Neural cell (in vitro differentiated cells): ENCODE data around the gene BLVRB. TPM values are rescaled to one million over a fixed set of nuclear protein-coding genes. Genes with fewer than 3 reads are reported as not detected.

Experiments used
- H2AFZ ChIP-seq: fragments of 200-600, 300-800 bp; sonication (generic), shearing (Covaris generic); 2 replicates; pipeline ENCODE4 v1.6.0; 2014; ENCODE audit warnings: low read depth, mild to moderate bottlenecking, antibody characterized with exemption, low read length, moderate library complexity
- H3F3A ChIP-seq: fragments of 200-600 bp; shearing (Covaris generic); 2 replicates; pipeline ENCODE4 v1.6.1; 2016; ENCODE audit warnings: mild to moderate bottlenecking, moderate library complexity, mixed read lengths, antibody characterized with exemption, low read length; ENCODE audit not compliant: insufficient read depth, poor library complexity, severe bottlenecking
- H3K27ac ChIP-seq: fragments of 200-600, 300-800 bp; sonication (generic), shearing (Covaris generic); 2 replicates; pipeline ENCODE4 v1.5.1; 2014; ENCODE audit warnings: mild to moderate bottlenecking, low read length, moderate library complexity
- H3K27me3 ChIP-seq: fragments of 300-800, 200-600 bp; sonication (generic), shearing (Covaris generic); 2 replicates; pipeline ENCODE4 v1.6.0; 2014; ENCODE audit warnings: mild to moderate bottlenecking, low read depth, low read length, moderate library complexity; ENCODE audit not compliant: insufficient read depth
- H3K36me3 ChIP-seq: fragments of 300-800, 200-600 bp; sonication (generic), shearing (Covaris generic); 2 replicates; pipeline ENCODE4 v1.5.1; 2014; ENCODE audit warnings: mild to moderate bottlenecking, antibody characterized with exemption, low read length, moderate library complexity; ENCODE audit not compliant: insufficient read depth
- H3K4me2 ChIP-seq: fragments of 300-800, 200-600 bp; sonication (generic), shearing (Covaris generic); 2 replicates; pipeline ENCODE4 v1.6.0; 2014; ENCODE audit warnings: mild to moderate bottlenecking, low read length
- H3K4me3 ChIP-seq: fragments of 300-800, 200-600 bp; sonication (generic), shearing (Covaris generic); 2 replicates; pipeline ENCODE4 v1.5.1; 2014; ENCODE audit warnings: mild to moderate bottlenecking, low read length, moderate library complexity
- H3K79me2 ChIP-seq: fragments of 200-600 bp; shearing (Covaris generic); replicated peaks from 2 replicates; pipeline ENCODE4 v1.6.0; 2014; ENCODE audit warnings: mild to moderate bottlenecking, low read length, moderate library complexity; ENCODE audit not compliant: insufficient read depth
- H3K9ac ChIP-seq: fragments of 300-800, 200-600 bp; sonication (generic), shearing (Covaris generic); 2 replicates; pipeline ENCODE4 v1.6.1; 2016; ENCODE audit warnings: mild to moderate bottlenecking, low read length, mixed read lengths
- H3K9me2 ChIP-seq: fragments of 200-600 bp; shearing (Covaris generic); 2 replicates; pipeline ENCODE4 v1.6.1; 2016; ENCODE audit warnings: mild to moderate bottlenecking, low read length, mixed read lengths; ENCODE audit not compliant: insufficient read depth
- H3K9me3 ChIP-seq: fragments of 200-600, 300-800 bp; sonication (generic), shearing (Covaris generic); 2 replicates; pipeline ENCODE4 v1.6.1; 2016; ENCODE audit warnings: mild to moderate bottlenecking, mixed run types, low read length, moderate library complexity, mixed read lengths
- H4K20me1 ChIP-seq: fragments of 200-600 bp; shearing (Covaris generic); 2 replicates; pipeline ENCODE4 v1.6.1; 2016; ENCODE audit warnings: mild to moderate bottlenecking, mixed run types; ENCODE audit not compliant: insufficient read depth
- CTCF ChIP-seq: fragments of 450-650 bp; IDR thresholded peaks from 2 replicates; pipeline ENCODE4 v1.5.1; 2014; ENCODE audit warnings: antibody characterized with exemption, mild to moderate bottlenecking, moderate library complexity; ENCODE audit not compliant: poor library complexity, severe bottlenecking
- EP300 ChIP-seq: fragments of 450-650 bp; conservative IDR thresholded peaks from 2 replicates; pipeline ENCODE4 v1.6.1; 2014; ENCODE audit warnings: antibody characterized with exemption, mild to moderate bottlenecking, moderate library complexity; ENCODE audit not compliant: poor library complexity, severe bottlenecking
- EZH2 ChIP-seq: fragments of 200-600, 300-800 bp; shearing (Covaris generic), sonication (generic); IDR thresholded peaks from 2 replicates; pipeline ENCODE4 v1.6.1; 2014; ENCODE audit warnings: antibody characterized with exemption, low read length, borderline replicate concordance, mild to moderate bottlenecking; ENCODE audit not compliant: insufficient read depth, poor library complexity, severe bottlenecking
- MXI1 ChIP-seq: fragments of 450-650 bp; conservative IDR thresholded peaks from 2 replicates; pipeline ENCODE4 v1.6.1; 2014; ENCODE audit warnings: antibody characterized with exemption, mild to moderate bottlenecking; ENCODE audit not compliant: poor library complexity, severe bottlenecking
- POLR2AphosphoS5 ChIP-seq: IDR thresholded peaks from 2 replicates; pipeline ENCODE4 v1.6.1; 2012
- RAD21 ChIP-seq: fragments of 450-650 bp; conservative IDR thresholded peaks from 2 replicates; pipeline ENCODE4 v1.6.1; 2014; ENCODE audit warnings: antibody characterized with exemption, mild to moderate bottlenecking, moderate library complexity
- REST ChIP-seq: IDR thresholded peaks from 2 replicates; pipeline ENCODE4 v1.6.1; 2012; ENCODE audit warnings: borderline replicate concordance
- SMC3 ChIP-seq: fragments of 450-650 bp; conservative IDR thresholded peaks from 2 replicates; pipeline ENCODE4 v1.6.1; 2014; ENCODE audit warnings: antibody characterized with exemption, mild to moderate bottlenecking, moderate library complexity; ENCODE audit not compliant: poor library complexity
- TAF1 ChIP-seq: IDR thresholded peaks from 2 replicates; pipeline ENCODE4 v1.6.1; 2012; ENCODE audit warnings: low read depth
- polyA plus RNA-seq: library from polyadenylated mRNA; depleted of rRNA; stranded (reverse); fragments of >200 nt; gene quantifications from 2 replicates; pipeline ENCODE4 v1.2.3, GENCODE V29; 2014

BLVRB gene
- polyA plus RNA-seq, 1 donor from 2014 or later, result 9.9 TPM

- Histone ChIP-seq H3K27ac (no peak overlapping the region), H3K4me3 (peak overlapping the region; percentile 58), H3K36me3 (no peaks in the 10 kb centered on the region), H4K20me1 (no peaks in the 10 kb centered on the region), H3K9ac (no peak overlapping the region), H3K9me2 (no peaks in the 10 kb centered on the region), H3K4me2 (no peak overlapping the region), H3K27me3 (peaks cover 47% of the 10 kb centered on the region), H3F3A (no peaks in the 10 kb centered on the region), H3K9me3 (peaks cover 3% of the 10 kb centered on the region), H3K79me2 (no peaks in the 10 kb centered on the region), H2AFZ (no peak overlapping the region)
- TF ChIP-seq POLR2AphosphoS5 (no peak), MXI1 (no peak), EZH2 (no peak), RAD21 (no peak), TAF1 (no peak), EP300 (no peak), SMC3 (no peak), REST (no peak), CTCF (no peak)
Observed at GRCh38 chr19:40512110-40512472, 46.5 kb upstream of the BLVRB start.

- Histone ChIP-seq H3K9me2 (no peaks in the 10 kb centered on the region), H3K27ac (no peak overlapping the region), H3K4me2 (no peak overlapping the region), H3K36me3 (no peaks in the 10 kb centered on the region), H3K9me3 (peaks cover 3% of the 10 kb centered on the region), H4K20me1 (no peaks in the 10 kb centered on the region), H2AFZ (no peak overlapping the region), H3K27me3 (peaks cover 43% of the 10 kb centered on the region), H3K79me2 (no peaks in the 10 kb centered on the region), H3K9ac (no peak overlapping the region), H3K4me3 (no peak overlapping the region), H3F3A (no peaks in the 10 kb centered on the region)
- no peak for TF ChIP-seq POLR2AphosphoS5
- no peak for TF ChIP-seq SMC3
- no peak for TF ChIP-seq RAD21
- no peak for TF ChIP-seq MXI1
- no peak for TF ChIP-seq EP300
- no peak for TF ChIP-seq EZH2
- no peak for TF ChIP-seq CTCF
Observed at GRCh38 chr19:40511487-40511886, 45.9 kb upstream of the BLVRB start.
